Activated CD8-positive, alpha-beta T cell treated with anti-CD3 and anti-CD28 coated beads, Interleukin-2, amount 10 ng/mL, durations not matched to agents 7 days and 5 days (primary cell): Measurements from ENCODE around the gene AVPR2. TPM values are rescaled to one million over a fixed set of nuclear protein-coding genes. Genes with fewer than 3 reads are reported as not detected.

Source experiments
- ATAC-seq: fragments of 150-1000 bp; cut with Tn5 transposase; one replicate; pipeline ENCODE4 v1.10.0; 2021; ENCODE audit warnings: moderate library complexity
- CTCF ChIA-PET: fragments of 350-600 bp; sonication (Branson Sonifier 250); formaldehyde crosslinking; loops from one replicate; lab custom pipeline; 2021; ENCODE audit warnings: antibody characterized with exemption; lab: Charles Lee
- POLR2A ChIA-PET: fragments of 350-600 bp; sonication (Branson Sonifier 250); formaldehyde crosslinking; loops from one replicate; lab custom pipeline; 2021; ENCODE audit warnings: antibody characterized with exemption; lab: Charles Lee
- DNase-seq: peaks from one replicate; pipeline ENCODE4 v3.0.0-alpha.2; 2020
- H3K27ac Mint-ChIP-seq: one replicate; pipeline ENCODE4 v1.8.0; 2021; ENCODE audit warnings: mild to moderate bottlenecking, mixed read lengths
- H3K27me3 Mint-ChIP-seq: one replicate; pipeline ENCODE4 v1.8.0; 2021; ENCODE audit warnings: low read depth, mixed read lengths
- H3K36me3 Mint-ChIP-seq: one replicate; pipeline ENCODE4 v1.8.0; 2021; ENCODE audit warnings: low read depth, mixed read lengths
- H3K4me1 Mint-ChIP-seq: one replicate; pipeline ENCODE4 v1.8.0; 2021; ENCODE audit warnings: low read depth, mixed read lengths
- H3K4me3 Mint-ChIP-seq: one replicate; pipeline ENCODE4 v1.8.0; 2021; ENCODE audit warnings: mild to moderate bottlenecking, mixed read lengths
- H3K9me3 Mint-ChIP-seq: one replicate; pipeline ENCODE4 v1.8.0; 2022; ENCODE audit warnings: mixed read lengths; ENCODE audit not compliant: insufficient read depth
- total RNA-seq, 2 experiments: library from RNA; stranded (reverse); gene quantifications; one replicate each; pipeline ENCODE4 v1.2.3, GENCODE V29; 2021

Gene AVPR2
- total RNA-seq, 2 experiments from 2014 or later = not detected

GRCh38 chrX:153866302-153867019 lies 38.0 kb upstream of the AVPR2 start:
- H3K4me1 Mint-ChIP-seq = no peaks in the 10 kb centered on the region
- no peak overlapping the region for H3K4me3 Mint-ChIP-seq
- ATAC-seq (no peak), DNase-seq (no peak)
- ChIA-PET CTCF (no interaction called here), POLR2A (interaction anchor here (0.6 kb wide), 1 partner anchor 28 kb away, joined by 3 read pairs; no protein-coding TSS in a partner anchor)
- no peak overlapping the region for H3K27ac Mint-ChIP-seq
- no peaks in the 10 kb centered on the region for H3K27me3 Mint-ChIP-seq
- H3K36me3 Mint-ChIP-seq = no peaks in the 10 kb centered on the region
- no peaks in the 10 kb centered on the region for H3K9me3 Mint-ChIP-seq

GRCh38 chrX:153867139-153867538 lies 37.3 kb upstream of the AVPR2 start:
- no peak for ATAC-seq
- Mint-ChIP-seq H3K36me3 (no peaks in the 10 kb centered on the region), H3K9me3 (no peaks in the 10 kb centered on the region), H3K27ac (no peak overlapping the region), H3K27me3 (no peaks in the 10 kb centered on the region), H3K4me1 (no peaks in the 10 kb centered on the region), H3K4me3 (no peak overlapping the region)
- CTCF ChIA-PET = no interaction called here
- POLR2A ChIA-PET = no interaction called here
- no peak for DNase-seq

- CTCF ChIA-PET = no interaction called here
- POLR2A ChIA-PET = no interaction called here
- Mint-ChIP-seq H3K4me3 (no peak overlapping the region), H3K36me3 (no peaks in the 10 kb centered on the region), H3K27ac (no peak overlapping the region), H3K4me1 (no peaks in the 10 kb centered on the region), H3K9me3 (no peaks in the 10 kb centered on the region), H3K27me3 (no peaks in the 10 kb centered on the region)
- ATAC-seq (no peak), DNase-seq (no peak)
Observed at GRCh38 chrX:153867671-153868070, 36.8 kb upstream of the AVPR2 start.

GRCh38 chrX:153868576-153869472 lies 35.6 kb upstream of the AVPR2 start:
- DNase-seq (no peak), ATAC-seq (no peak)
- Mint-ChIP-seq H3K4me1 (no peaks in the 10 kb centered on the region), H3K27me3 (no peaks in the 10 kb centered on the region), H3K9me3 (no peaks in the 10 kb centered on the region), H3K36me3 (no peaks in the 10 kb centered on the region), H3K27ac (no peak overlapping the region), H3K4me3 (no peak overlapping the region)
- ChIA-PET POLR2A (no interaction called here), CTCF (no interaction called here)

GRCh38 chrX:153869473-153870287 lies 34.8 kb upstream of the AVPR2 start:
- H3K4me1 Mint-ChIP-seq = no peaks in the 10 kb centered on the region
- no peak overlapping the region for H3K27ac Mint-ChIP-seq
- H3K36me3 Mint-ChIP-seq = no peaks in the 10 kb centered on the region
- CTCF ChIA-PET = no interaction called here
- DNase-seq (no peak), ATAC-seq (no peak)
- H3K27me3 Mint-ChIP-seq = peaks cover 3% of the 10 kb centered on the region
- H3K9me3 Mint-ChIP-seq = no peaks in the 10 kb centered on the region
- POLR2A ChIA-PET = no interaction called here
- H3K4me3 Mint-ChIP-seq = no peak overlapping the region

- Mint-ChIP-seq H3K4me3 (no peak overlapping the region), H3K27me3 (peaks cover 5% of the 10 kb centered on the region), H3K36me3 (no peaks in the 10 kb centered on the region), H3K9me3 (no peaks in the 10 kb centered on the region), H3K27ac (no peak overlapping the region), H3K4me1 (no peaks in the 10 kb centered on the region)
- DNase-seq = no peak
- CTCF ChIA-PET = no interaction called here
- no peak for ATAC-seq
- POLR2A ChIA-PET = no interaction called here
Observed at GRCh38 chrX:153870288-153870690, 34.2 kb upstream of the AVPR2 start.

- no peaks in the 10 kb centered on the region for H3K9me3 Mint-ChIP-seq
- peaks cover 5% of the 10 kb centered on the region for H3K27me3 Mint-ChIP-seq
- no peak overlapping the region for H3K27ac Mint-ChIP-seq
- H3K4me1 Mint-ChIP-seq = no peaks in the 10 kb centered on the region
- H3K4me3 Mint-ChIP-seq = no peak overlapping the region
- CTCF ChIA-PET = no interaction called here
- no peaks in the 10 kb centered on the region for H3K36me3 Mint-ChIP-seq
- POLR2A ChIA-PET = no interaction called here
- no peak for DNase-seq
- no peak for ATAC-seq
Observed at GRCh38 chrX:153870791-153871360, 33.6 kb upstream of the AVPR2 start.

- H3K4me1 Mint-ChIP-seq = peaks cover 2% of the 10 kb centered on the region
- ATAC-seq (no peak), DNase-seq (no peak)
- H3K27me3 Mint-ChIP-seq = peaks cover 9% of the 10 kb centered on the region
- no peaks in the 10 kb centered on the region for H3K36me3 Mint-ChIP-seq
- no peaks in the 10 kb centered on the region for H3K9me3 Mint-ChIP-seq
- H3K27ac Mint-ChIP-seq = no peak overlapping the region
- POLR2A ChIA-PET = no interaction called here
- H3K4me3 Mint-ChIP-seq = no peak overlapping the region
- CTCF ChIA-PET = no interaction called here
Observed at GRCh38 chrX:153871451-153871850, 33.0 kb upstream of the AVPR2 start.

- DNase-seq (no peak), ATAC-seq (no peak)
- no peak overlapping the region for H3K27ac Mint-ChIP-seq
- H3K4me3 Mint-ChIP-seq = no peak overlapping the region
- POLR2A ChIA-PET = no interaction called here
- no peaks in the 10 kb centered on the region for H3K9me3 Mint-ChIP-seq
- no peaks in the 10 kb centered on the region for H3K36me3 Mint-ChIP-seq
- CTCF ChIA-PET = no interaction called here
- peaks cover 9% of the 10 kb centered on the region for H3K27me3 Mint-ChIP-seq
- peaks cover 2% of the 10 kb centered on the region for H3K4me1 Mint-ChIP-seq
Observed at GRCh38 chrX:153871946-153872878, 32.3 kb upstream of the AVPR2 start.

GRCh38 chrX:153873282-153874084 lies 31.0 kb upstream of the AVPR2 start:
- no peaks in the 10 kb centered on the region for H3K36me3 Mint-ChIP-seq
- DNase-seq (no peak), ATAC-seq (no peak)
- H3K4me3 Mint-ChIP-seq = no peak overlapping the region
- no peak overlapping the region for H3K27ac Mint-ChIP-seq
- peaks cover 14% of the 10 kb centered on the region for H3K27me3 Mint-ChIP-seq
- ChIA-PET CTCF (no interaction called here), POLR2A (no interaction called here)
- peaks cover 13% of the 10 kb centered on the region for H3K4me1 Mint-ChIP-seq
- no peaks in the 10 kb centered on the region for H3K9me3 Mint-ChIP-seq
